Neural crest cell (in vitro differentiated cells): ENCODE data around the gene AEBP1. TPM values are rescaled to one million over a fixed set of nuclear protein-coding genes. Genes with fewer than 3 reads are reported as not detected.
A peak's percentile ranks its signal among the peaks of the same experiment; 100 is the strongest.

Experiments used
- DNase-seq: peaks from one replicate; pipeline ENCODE4 v3.0.0; 2021; ENCODE audit warnings: low read depth, mixed read lengths, low spot score
- H3K27ac Mint-ChIP-seq: one replicate; pipeline ENCODE4 v1.8.0; 2021; ENCODE audit warnings: mild to moderate bottlenecking, mixed read lengths; ENCODE audit not compliant: unreplicated experiment
- H3K27me3 Mint-ChIP-seq: 2 replicates; pipeline ENCODE4 v1.8.0; 2021; ENCODE audit warnings: low read depth, mild to moderate bottlenecking, mixed read lengths
- H3K36me3 Mint-ChIP-seq: 2 replicates; pipeline ENCODE4 v1.8.0; 2021; ENCODE audit warnings: low read depth, mild to moderate bottlenecking, mixed read lengths
- H3K4me1 Mint-ChIP-seq: 2 replicates; pipeline ENCODE4 v1.8.0; 2021; ENCODE audit warnings: mixed read lengths
- H3K4me3 Mint-ChIP-seq: one replicate; pipeline ENCODE4 v1.8.0; 2021; ENCODE audit warnings: mild to moderate bottlenecking, mixed read lengths
- H3K9me3 Mint-ChIP-seq: 2 replicates; pipeline ENCODE4 v1.8.0; 2021; ENCODE audit warnings: mixed read lengths
- total RNA-seq: library from RNA; stranded (reverse); gene quantifications from 2 replicates; pipeline ENCODE4 v1.2.1, GENCODE V29; 2021
- TF ChIP-seq, protein P1 (sequence below): fragments of 200-600 bp; sonication (generic); conservative IDR thresholded peaks from 2 replicates; pipeline ENCODE4 v1.5.0; 2021; ENCODE audit warnings: antibody characterized with exemption, mild to moderate bottlenecking

The AEBP1 gene
- total RNA-seq, 1 donor from 2014 or later, result 72.6 TPM

- no peaks in the 10 kb centered on the region for H3K27me3 Mint-ChIP-seq
- DNase-seq, result no peak
- H3K27ac Mint-ChIP-seq, result peak overlapping the region; percentile 57
- peaks cover 12% of the 10 kb centered on the region for H3K36me3 Mint-ChIP-seq
- no peaks in the 10 kb centered on the region for H3K4me1 Mint-ChIP-seq
- no peaks in the 10 kb centered on the region for H3K9me3 Mint-ChIP-seq
- H3K4me3 Mint-ChIP-seq, result peak overlapping the region; percentile 9
- TF ChIP-seq, protein P1, sequence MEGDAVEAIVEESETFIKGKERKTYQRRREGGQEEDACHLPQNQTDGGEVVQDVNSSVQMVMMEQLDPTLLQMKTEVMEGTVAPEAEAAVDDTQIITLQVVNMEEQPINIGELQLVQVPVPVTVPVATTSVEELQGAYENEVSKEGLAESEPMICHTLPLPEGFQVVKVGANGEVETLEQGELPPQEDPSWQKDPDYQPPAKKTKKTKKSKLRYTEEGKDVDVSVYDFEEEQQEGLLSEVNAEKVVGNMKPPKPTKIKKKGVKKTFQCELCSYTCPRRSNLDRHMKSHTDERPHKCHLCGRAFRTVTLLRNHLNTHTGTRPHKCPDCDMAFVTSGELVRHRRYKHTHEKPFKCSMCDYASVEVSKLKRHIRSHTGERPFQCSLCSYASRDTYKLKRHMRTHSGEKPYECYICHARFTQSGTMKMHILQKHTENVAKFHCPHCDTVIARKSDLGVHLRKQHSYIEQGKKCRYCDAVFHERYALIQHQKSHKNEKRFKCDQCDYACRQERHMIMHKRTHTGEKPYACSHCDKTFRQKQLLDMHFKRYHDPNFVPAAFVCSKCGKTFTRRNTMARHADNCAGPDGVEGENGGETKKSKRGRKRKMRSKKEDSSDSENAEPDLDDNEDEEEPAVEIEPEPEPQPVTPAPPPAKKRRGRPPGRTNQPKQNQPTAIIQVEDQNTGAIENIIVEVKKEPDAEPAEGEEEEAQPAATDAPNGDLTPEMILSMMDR, result no peak
These were observed 9.7 kb downstream of the AEBP1 start for GRCh38 chr7:44113764-44114354.

GRCh38 chr7:44114586-44115310 lies 10.6 kb downstream of the AEBP1 start:
- peaks cover 4% of the 10 kb centered on the region for H3K4me1 Mint-ChIP-seq
- H3K4me3 Mint-ChIP-seq, result peak overlapping the region; percentile 31
- no peak overlapping the region for H3K27ac Mint-ChIP-seq
- DNase-seq, result no peak
- H3K36me3 Mint-ChIP-seq, result peaks cover 16% of the 10 kb centered on the region
- TF ChIP-seq, protein P1, result no peak
- H3K27me3 Mint-ChIP-seq, result no peaks in the 10 kb centered on the region
- no peaks in the 10 kb centered on the region for H3K9me3 Mint-ChIP-seq

GRCh38 chr7:44116087-44116788 lies 12.1 kb downstream of the AEBP1 start:
- Mint-ChIP-seq H3K36me3 (peaks cover 16% of the 10 kb centered on the region), H3K4me3 (no peak overlapping the region), H3K4me1 (peaks cover 17% of the 10 kb centered on the region), H3K9me3 (no peaks in the 10 kb centered on the region), H3K27ac (no peak overlapping the region), H3K27me3 (no peaks in the 10 kb centered on the region)
- DNase-seq, result no peak
- TF ChIP-seq, protein P1, result no peak

- no peaks in the 10 kb centered on the region for H3K27me3 Mint-ChIP-seq
- no peak for DNase-seq
- H3K4me3 Mint-ChIP-seq, result peak overlapping the region; percentile 54
- TF ChIP-seq, protein P1, result no peak
- no peaks in the 10 kb centered on the region for H3K9me3 Mint-ChIP-seq
- peaks cover 18% of the 10 kb centered on the region for H3K4me1 Mint-ChIP-seq
- H3K27ac Mint-ChIP-seq, result no peak overlapping the region
- peaks cover 16% of the 10 kb centered on the region for H3K36me3 Mint-ChIP-seq
These were observed 12.9 kb downstream of the AEBP1 start for GRCh38 chr7:44116789-44117666.

- H3K9me3 Mint-ChIP-seq, result no peaks in the 10 kb centered on the region
- TF ChIP-seq, protein P1, result no peak
- H3K27me3 Mint-ChIP-seq, result no peaks in the 10 kb centered on the region
- H3K36me3 Mint-ChIP-seq, result peaks cover 16% of the 10 kb centered on the region
- no peak overlapping the region for H3K27ac Mint-ChIP-seq
- DNase-seq, result no peak
- H3K4me1 Mint-ChIP-seq, result peaks cover 27% of the 10 kb centered on the region
- H3K4me3 Mint-ChIP-seq, result peak overlapping the region; percentile 54
These were observed 13.8 kb downstream of the AEBP1 start for GRCh38 chr7:44117801-44118429.
